Mucosa of gallbladder (tissue), 1 donor: ENCODE results near the gene ZC3H18. TPM values are rescaled to one million over a fixed set of nuclear protein-coding genes. Genes with fewer than 3 reads are reported as not detected.
A peak's percentile ranks its signal among the peaks of the same experiment; 100 is the strongest.

Source experiments
- DNase-seq: peaks from one replicate; pipeline ENCODE4 v3.0.0-alpha.2; 2020; ENCODE audit warnings: low spot score
- total RNA-seq: library from RNA; stranded (reverse); gene quantifications from one replicate; pipeline ENCODE4 v1.2.1, GENCODE V29; 2021
- donor health status: DM: no; HTN: no; CAD: no.

Gene ZC3H18
- total RNA-seq, 1 donor from 2014 or later: 43.4 TPM

DNA sequence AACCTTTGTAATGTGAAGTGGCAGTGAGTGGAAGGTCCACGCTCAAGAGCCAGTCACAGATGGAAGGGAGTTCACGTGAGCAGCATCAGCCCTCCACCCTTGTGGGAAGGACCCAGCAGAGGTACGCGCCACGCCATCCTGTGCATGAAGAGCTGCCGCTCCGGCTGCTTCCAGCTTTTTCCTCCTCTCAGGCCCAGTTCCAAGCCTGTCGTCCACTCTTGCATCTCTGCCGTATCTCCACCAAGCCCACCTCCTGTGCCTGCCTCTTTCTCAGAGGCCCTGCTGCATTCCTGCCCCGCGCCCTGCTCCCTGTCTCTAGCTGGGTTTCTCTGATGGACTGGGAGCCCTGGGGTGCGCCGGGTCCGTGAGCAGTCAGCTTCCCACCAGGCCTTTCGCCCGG is 10.2 kb downstream of the ZC3H18 start:
- no peak for DNase-seq

DNA sequence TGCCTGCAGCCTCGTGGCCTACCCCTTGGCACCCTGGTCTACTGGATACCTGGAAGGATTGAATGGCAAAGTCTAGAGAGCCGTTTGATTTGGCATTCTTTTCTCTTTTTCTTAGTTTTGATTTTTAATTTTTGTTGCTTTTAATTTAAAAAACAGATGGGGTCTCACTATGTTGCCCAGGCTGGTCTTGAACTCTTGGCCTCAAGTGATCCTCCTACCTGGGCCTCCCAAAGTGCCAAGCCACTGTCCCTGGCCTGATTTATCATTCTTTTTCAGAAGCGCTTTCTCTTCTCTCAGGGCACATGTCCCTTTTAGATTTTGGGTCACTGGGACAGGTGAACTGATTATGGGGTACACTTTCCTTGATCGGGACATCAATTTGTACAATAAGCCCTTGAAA is 10.8 kb downstream of the ZC3H18 start:
- no peak for DNase-seq

DNA sequence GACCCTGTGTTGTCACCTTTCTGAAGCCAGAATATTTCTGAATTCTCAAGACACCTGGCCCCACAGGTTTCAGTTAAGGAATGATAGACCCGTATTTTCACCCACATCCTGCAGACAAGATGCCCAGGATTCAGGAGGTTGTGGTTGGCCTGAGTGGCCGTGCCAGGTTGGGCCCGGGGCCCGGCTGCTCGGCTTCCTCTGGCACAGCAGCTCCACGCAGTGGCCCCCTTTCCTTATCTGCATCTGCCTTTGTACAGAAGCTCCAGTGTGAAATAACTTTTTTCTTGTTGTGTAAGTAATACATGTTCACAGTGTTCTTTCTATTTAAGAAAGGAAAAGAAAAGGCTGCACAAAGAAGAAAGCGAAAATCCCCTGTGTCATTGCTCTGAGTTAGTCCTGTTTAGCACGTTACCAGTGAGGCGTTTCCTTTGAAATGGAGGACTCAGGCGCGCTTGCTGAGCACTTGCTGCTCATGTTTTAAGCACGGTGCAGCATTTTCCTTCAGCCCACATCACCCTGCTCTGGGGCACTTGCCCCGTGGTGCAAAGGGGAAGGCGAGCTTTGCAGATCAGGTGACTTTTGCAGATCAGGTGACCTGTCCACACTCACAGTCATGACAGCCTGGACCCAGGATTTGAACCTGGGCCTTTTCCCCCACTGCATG is 12.8 kb downstream of the ZC3H18 start:
- no peak for DNase-seq

DNA sequence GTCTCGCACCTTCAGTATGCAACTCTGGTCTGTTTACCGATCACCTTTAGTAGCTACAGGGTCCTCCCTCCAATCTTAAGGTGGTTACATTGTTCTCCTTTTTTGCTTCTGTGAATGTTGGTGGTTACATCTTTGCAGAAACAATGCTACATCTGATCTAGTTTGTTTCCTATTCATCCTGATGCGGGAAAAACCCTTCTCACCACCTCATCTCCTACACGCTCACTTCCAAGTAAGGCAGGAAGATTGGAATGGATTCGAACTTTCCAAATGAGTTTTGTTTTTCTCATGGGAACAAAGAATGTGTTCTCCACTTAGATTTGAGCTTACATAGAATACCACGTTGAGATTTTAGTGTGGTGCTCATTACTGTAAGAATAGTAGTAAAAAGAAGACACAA is 14.5 kb downstream of the ZC3H18 start:
- no peak for DNase-seq

DNA sequence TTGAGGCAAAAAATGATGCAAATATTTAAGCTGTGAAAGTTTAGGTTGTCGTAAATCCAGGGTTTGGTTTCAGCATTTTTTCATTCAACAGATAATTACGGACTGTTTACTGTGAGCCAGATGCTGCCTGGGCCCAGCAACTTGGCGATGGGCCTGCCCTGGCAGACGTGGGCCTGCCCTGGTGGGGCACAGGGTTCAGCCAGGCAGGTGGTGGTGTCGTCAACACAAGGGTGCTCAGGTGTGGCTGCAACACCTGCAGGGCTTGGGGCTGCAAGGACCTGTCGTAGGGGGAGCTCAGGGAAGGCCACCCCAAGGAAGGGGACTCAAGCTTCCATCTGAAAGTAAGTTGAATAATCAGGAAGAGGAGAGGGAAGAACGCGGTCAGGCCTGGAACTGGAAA is 15.1 kb downstream of the ZC3H18 start:
- DNase-seq: no peak

DNA sequence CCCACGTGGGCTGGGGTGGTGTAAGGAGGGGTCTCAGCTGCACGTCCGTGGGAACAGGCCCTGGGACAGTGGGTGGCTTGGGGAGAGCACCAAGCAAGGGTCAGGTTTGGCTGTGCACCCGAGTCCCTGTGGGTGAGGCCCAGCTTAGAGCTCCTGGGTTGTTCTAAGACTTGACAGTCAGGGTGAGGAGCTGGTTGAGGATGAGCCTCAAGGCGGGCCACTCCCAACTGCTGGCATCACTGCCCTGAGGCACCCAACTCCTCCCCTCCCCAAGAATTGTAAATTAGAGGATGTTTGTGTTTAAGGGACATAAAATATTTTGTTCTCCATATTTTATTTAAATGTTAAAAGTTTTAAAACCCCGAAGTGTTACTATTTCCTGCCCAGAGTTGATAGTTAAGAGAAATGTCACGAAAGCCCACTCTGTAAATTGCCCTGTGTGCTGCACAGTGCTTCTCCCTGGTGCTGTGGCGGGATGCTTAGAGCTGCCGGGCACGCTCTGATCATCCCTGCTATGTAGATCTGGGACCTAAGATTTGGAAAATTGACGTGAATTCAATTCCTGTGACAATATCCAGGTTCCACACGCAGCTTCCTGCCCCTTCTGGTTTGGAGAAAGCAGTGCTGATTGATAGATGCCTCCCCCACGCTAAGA is 15.9 kb downstream of the ZC3H18 start:
- DNase-seq: no peak

DNA sequence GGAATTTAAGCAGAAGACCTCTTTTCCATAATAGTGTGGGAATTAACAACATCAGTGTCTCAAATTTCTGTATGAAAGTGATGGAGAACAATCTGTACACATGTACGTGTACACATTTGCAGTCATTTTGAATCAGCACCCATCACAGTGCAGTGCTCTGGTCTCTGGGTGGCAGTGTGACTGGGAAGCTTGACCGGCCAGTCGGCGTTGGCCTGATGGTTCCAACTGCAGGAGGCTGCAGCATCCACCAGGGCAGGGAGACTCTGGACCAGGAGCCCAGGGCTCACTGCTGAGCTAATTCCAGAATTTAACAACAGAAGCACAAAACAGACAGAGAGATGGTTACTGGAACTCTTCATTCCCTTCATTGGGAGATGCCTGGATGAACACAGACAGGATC is 17.9 kb downstream of the ZC3H18 start:
- DNase-seq: no peak

DNA sequence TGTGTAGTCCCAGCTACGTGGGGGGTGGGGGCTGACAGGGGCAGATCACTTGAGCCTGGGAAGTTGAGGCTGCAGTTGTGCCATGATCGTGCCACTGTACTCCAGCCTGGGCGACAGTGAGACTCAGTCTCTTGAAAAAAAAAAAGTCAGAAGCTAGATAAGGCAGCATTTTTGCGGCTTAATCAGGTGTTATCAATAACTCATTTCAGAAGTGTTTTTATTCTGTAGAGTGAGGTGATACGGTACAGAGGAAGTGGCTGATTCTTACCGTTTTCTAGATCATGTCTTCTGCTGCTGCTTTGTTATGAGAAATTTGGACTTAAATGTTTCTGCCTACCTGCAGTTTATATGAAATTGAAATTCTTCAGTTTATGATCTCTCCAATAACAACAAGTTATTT is 18.6 kb downstream of the ZC3H18 start:
- no peak for DNase-seq

DNA sequence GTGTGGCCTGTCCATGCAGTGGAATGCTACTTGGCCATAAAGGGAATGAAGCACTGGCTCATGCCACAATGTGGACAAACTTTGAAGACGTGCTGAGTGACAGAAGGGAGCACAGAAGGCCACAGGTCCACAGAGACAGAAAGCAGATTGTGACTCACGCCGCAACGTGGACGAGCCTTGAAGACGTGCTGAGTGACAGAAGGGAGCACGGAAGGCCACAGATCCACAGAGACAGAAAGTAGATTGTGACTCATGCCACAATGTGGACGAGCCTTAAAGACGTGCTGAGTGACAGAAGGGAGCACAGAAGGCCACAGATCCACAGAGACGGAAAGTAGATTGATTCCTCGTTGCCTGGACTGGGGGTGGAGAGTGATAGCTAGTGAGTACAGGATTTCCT is 19.2 kb downstream of the ZC3H18 start:
- no peak for DNase-seq

DNA sequence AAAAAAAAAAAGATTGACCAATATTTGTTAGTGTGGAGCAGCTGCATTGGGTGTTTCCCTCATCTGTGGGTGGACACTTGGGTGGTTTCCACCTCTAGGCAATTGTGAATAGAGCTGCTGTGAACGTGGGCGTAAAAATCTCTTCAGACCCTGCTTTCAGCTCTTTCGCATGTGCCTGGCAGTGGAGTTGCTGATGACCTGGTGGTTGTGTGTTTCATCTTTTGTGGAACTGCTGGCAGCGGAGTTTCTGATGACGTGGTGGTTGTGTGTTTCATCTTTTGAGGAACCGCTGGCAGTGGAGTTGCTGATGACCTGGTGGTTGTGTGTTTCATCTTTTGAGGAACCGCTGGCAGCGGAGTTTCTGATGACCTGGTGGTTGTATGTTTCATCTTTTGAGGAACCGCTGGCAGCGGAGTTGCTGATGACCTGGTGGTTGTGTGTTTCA is 21.4 kb downstream of the ZC3H18 start:
- DNase-seq: peak; percentile 31

DNA sequence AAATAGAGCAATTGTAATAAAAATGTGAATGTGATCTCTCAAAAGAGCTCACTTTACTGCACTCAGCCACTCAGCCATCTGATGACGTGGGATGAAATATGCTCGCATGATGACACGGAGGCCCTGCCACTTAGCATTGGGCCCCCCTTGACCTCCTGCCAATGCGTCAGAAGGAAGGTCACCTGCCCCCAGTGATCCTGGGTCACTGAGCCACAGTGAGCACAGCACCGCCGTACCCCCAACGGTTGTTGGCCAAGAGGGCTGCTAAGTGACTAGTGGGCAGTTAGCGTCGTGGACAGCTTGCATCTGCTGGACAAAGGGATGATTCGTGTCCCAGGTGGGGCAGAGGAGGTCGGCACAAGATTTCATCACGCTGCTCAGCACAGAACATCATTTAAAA is 22.9 kb downstream of the ZC3H18 start:
- DNase-seq: no peak

DNA sequence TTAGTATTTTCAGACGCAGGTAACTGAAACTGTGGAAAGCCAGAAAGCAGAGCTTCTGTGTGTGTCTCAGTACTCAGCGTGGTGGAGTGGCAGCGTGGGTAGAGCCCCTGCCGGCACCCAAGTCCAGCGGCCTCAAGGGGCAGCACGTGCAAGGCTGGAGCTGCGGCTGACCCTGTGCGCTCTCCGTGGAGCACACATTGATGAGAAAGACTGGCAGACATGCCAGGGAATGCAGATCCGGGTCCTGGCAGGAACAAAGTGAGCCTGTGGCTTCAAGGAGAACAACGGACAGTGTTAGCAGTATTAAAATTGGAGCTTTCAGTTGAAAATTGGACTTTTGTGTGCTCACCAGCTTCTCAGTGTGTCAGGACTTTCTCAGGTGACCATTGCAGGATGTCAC is 23.3 kb downstream of the ZC3H18 start:
- no peak for DNase-seq

DNA sequence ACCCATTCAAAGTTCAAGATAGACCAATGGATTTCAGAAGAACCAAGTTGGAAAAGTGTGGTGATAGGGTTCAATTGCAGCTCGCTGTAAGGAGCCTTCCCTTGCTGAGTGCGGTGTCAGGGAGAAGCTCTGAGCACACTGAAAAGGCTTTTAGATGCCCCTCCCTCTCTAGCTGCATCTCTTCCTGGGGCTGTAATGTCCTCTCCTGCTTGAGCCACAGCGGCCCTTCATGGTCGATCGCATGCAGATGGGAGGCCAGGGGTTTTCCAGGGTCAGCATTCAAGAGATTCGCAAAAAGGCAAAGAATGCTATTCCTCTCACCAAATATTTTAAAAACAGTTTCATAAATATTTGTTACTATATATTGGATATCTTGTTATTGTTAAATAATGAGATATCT is 23.7 kb downstream of the ZC3H18 start:
- DNase-seq: no peak

DNA sequence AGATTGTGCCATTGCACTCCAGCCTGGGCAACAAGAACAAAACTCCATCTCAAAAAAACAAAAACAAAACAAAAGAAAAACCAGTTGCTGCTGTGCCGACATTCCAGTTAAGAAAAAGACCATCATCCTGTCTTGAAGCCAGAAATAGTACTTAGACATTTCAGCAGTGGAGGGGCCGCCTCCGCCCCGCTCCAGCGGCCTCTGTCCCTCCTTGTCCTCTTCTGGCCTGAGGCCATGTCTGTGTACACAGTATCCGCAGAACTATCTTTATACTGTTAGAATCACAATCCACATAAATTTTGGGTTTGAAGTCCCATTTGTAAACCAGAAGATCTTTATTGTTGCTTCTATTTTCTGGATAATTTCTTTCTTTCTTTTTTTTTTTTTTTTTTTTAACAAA is 24.9 kb downstream of the ZC3H18 start:
- DNase-seq: no peak

DNA sequence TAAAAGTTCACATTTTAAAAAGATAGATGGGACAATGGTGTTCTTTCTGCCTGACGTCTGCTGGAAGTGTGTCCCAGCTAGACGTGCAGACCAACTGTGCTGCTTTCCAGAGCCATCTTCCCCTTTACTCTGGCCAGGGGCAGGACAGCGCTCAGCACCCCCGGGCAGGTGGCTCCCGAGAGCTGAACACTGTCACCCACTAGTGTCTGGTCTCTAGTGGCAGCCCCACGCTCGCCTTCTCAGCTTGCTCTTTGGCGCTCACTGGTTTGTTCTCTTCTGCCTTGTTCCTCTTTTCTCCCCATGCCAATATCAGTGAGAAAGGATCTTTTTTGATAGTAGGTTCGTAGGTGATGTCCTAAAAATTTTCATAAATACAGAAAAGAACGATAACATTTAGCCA is 25.7 kb downstream of the ZC3H18 start:
- DNase-seq: no peak

DNA sequence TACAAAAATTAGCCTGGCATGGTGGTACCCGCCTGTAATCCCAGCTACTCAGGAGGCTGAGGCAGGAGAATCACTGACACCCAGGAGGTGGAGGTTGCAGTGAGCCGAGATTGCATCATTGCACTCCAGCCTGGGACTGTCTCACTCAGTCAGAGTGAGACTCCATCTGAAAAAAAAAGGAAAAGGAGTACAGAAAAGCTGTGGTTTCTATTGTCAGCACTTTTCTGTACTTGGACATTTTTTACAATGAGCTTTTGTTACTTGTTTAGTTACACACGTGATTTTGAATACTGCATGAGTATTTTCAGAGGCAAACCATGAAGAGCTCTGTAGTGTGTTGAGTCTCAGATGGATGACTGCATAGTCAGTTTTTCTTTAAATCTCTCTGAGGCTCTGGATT is 26.3 kb downstream of the ZC3H18 start:
- DNase-seq: no peak

DNA sequence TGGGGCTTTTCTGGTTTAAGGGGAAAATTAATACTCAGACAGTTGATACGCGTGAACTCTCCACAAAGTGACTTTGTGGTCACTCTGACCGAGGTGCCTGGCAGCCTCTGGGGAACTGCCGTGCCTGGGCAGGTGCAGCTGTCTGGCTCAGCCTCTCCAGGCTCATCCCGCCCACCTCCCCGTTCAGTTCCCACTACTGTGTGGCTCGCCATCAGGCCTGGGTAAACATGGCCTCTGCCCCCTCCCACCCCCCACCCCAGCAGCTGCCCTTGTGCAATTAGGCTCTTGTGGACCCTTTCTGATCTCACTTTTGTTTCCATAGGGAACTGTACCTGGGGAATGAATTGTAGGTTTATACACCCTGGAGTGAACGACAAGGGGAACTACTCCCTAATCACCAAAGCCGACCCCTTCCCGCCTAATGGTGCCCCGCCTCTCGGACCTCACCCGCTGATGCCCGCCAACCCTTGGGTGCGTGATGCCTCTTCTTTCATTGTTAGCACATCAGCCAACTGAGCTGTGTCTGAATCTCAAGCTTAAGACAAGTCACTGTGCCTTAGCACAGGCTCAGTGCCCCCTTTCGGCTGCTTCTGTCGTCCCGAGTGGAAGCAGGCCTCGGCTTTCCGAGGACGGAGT is 27.8 kb downstream of the ZC3H18 start:
- DNase-seq: no peak

DNA sequence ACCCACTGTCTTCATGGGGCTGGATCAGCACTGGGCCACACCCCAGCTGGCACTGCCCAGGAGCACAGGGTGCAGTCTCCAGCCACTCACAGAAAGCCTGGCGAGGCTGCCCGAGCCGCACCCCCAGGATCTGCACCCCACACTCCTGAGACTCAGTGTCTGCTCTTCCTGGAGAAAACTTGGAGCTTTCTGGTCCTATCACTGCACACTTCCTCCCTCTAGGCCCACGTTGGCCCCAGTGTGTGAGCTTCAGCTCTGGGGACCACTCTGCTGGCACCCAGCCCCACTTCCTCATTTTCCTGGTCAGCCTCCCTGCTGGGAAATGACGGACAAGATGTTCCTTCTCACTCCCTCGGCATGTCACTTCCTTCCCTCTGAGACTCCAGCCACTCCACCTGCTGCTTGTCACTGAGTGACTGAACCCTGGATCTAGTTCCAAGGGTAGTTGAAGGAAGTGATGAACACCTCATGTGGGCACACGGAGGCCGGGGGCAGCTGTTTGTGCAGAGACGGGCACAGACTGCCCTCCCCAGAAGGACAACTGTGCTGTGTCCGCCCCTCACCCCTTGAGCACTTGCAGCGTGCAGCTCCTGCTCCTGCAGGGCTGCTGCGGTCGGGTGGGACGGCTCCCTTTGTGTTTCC is 29.0 kb downstream of the ZC3H18 start:
- peak; percentile 72 for DNase-seq

DNA sequence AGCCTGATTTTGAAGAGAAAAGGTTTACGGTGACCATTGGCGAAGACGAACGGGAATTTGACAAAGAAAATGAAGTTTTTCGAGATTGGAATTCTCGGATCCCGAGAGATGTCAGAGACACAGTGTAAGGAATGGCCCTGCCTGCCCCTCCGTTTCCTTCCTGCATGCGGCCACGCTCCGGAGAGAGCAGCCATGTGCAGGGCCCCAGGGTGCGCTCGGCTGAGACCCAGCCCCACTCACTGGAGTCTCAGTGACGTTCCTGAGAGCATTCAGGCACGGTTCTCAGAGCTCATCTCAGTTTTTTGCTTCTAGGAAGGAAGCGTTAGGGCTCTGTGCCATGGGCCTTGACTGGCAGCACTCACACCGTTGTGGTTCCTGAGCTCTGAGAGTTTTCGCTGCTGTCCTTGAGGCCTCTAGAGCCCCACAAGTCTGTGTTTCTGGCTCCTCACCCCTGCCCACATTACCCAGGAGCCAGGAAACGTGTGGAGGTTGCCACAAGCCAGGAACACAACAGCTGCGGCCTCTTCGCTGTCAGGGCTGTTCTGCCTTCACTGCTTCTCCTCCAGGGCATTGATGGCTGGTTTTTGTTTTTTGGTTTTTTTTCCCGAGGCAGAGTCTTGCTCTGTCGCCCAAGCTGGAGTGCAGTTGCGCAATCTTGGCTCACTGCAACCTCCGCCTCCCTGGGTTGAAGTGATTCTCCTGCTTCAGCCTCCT is 29.8 kb downstream of the ZC3H18 start:
- DNase-seq: no peak

DNA sequence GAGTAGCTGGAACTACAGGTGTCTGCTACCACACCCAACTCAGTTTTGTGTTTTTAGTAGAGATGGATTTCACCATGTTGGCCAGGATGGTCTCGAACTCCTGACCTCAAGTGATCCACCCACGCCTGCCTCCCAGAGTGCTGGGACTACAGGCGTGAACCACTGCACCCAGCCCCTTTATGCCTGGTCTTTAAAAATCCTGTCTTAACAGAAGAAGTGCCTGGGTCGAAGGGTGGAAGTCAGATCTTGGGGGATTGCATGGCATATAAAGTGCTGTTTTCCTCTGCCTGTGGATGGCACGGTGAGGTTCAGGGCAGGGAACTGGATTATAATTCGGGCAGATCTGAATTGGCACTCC is 30.3 kb downstream of the ZC3H18 start:
- DNase-seq: no peak

DNA sequence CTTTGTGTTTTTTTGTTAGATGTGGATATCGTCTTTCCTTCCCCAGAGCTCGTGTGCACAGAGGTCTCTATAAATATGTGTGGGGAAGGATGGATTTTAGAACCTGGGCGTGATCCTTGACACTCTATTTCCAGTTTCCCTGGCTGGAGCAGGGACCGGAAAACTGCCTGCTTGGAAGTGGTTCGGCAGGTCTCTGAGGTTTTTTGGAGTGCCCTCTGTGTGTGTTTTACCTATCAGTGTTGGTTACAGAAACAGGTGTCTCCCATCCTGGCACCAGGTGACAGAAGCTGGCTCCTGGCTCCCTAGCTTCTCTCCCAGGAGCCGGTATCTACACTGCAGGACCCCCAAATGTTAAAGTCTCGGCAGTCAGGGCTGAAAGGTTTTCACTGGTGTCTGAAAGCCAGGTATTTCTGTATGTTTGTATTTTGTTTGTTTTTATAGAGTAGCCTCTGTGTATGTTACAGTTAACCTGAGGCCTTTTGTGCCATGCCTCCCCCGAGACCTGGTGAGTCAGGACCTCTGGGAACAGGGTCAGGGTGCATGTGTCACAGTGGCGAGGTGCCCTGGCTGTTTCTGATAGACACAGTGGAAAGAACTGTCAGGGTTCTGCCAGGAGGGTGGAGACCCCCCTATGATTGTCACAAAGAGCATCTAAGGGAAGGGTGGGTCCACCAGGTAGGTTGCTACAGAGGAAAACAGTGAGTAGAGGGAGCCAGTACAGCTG is 31.3 kb downstream of the ZC3H18 start:
- no peak for DNase-seq

DNA sequence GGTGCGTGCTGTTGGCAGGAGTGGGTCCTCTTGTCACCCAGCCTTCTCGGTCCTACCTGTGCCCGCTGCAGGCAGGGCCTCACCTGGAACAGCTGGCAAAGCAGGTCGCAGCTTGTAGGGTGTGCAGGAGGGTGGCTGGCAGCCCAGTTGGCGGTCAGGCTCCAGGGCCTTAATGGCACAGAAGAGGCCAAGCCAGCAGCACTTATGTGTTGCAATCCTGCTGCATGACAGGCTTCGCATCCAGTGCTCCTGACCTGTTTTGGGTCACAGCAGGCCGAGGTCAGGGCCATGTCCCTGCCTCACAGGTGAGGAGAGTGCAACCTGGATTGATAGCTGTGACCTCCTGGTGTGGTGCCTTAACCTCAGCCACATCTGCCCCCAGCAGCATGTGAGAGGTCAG is 31.9 kb downstream of the ZC3H18 start:
- no peak for DNase-seq
